GM12874 (cell line): ENCODE data around the gene ACIN1.

Experiments
- CTCF ChIP-seq: IDR thresholded peaks from 2 replicates; pipeline ENCODE4 v1.5.1; 2011; ENCODE audit warnings: low read depth, mild to moderate bottlenecking, control low read depth, low read length, moderate library complexity; ENCODE audit not compliant: insufficient read depth

ACIN1 gene

GRCh38 chr14:23122086-23122485 is 27.1 kb upstream of the ACIN1 start:
- no peak for TF ChIP-seq CTCF

GRCh38 chr14:23121361-23121771 is 26.4 kb upstream of the ACIN1 start:
- no peak for TF ChIP-seq CTCF

GRCh38 chr14:23120541-23121251 is 25.8 kb upstream of the ACIN1 start:
- TF ChIP-seq CTCF = peak; percentile 99

DNA sequence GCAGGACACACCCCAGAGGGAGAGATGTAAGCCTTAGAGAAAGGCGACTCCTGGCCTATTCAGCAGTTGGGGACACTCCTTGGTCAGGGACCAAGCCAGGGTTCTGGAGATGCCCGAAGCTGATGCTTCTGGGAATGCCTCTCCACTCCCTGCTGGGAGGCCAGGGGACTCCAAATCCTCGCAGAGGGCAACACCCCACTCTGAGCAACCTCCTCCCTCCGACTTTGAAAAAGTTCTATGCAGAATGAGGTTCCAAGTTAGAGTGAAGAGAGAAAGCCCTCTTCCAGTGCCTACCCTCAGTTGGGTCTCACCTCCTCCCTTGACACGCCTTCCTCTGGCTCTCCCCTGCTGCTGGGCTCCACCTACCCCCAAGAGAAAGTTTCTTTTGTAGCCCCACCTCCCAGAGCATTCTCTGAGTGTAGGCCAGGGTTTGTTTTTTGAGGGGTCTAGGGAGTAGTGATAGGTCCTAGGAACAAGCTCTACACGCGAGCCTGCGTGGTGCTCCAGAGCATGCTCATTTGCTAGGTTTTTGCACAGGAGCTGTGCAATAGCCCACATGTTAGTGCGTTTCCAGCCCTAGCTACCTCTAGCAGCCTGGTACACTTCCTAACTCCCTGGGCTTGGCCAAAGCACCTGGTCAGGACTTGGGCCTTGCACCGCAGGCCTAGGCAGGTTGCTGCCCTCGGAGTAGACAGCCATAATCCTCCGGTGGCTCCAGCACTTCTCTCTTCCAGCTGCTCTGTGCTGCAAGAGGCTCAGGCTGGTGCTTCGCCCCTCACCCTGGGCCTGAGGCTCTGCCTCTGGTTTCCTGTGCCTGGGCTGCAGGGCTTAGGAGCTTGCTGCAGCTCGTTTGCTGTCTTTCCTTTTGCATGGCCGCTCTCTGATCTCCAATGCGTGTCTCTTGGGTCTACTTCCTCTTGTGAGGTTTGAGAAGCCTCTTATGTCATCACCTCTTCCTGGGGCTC is 24.7 kb upstream of the ACIN1 start:
- TF ChIP-seq CTCF = no peak

DNA sequence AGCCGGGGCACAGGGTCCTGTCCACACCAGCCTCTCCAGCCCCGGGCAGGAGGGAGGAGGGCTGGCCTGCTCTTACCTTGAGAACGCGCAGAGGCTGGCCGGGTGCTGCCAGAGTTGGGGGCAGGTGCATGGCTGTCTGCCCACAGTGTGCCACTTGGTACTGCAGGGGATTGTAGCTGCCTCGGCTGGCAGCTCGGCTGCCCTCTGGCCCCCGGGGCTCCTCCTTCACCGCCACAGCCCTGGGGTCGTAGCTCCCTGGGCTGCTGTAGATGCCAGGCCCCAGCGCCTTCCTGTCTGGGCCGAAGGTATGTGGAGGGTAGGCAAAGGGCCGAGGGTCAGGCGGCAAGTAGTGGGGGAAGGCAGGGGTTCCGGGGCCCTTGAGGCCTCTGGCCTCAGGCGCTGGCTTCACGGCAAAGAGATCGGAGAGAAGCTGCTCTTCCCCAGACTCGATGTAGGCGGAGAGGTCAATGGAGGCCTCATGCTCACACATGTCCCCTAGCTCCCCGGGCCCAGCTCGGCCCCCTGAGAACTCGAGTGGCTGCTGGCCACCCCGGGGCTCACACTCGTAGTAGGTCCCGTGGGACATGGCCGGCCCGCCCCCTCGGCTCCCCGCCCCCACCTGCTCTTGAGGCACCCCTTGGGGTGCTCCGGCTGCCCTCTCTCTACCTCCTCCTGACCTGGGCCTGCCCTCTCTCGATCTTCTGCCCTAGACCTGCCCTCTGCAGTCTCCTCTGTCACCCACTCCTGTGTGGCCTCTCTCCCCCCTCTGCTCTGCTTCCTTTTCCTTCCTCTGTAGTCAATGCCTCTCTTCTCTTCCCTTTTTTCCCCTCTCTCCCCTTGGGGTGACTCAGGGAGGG is 23.8 kb upstream of the ACIN1 start, which contains the start of gene CEBPE:
Gene CEBPE (minus strand): TSS at position 750 of the 857 bp plus-strand sequence. CDS start 164 bp downstream, at position 586.
- no peak for TF ChIP-seq CTCF

- TF ChIP-seq CTCF = no peak
Measured at GRCh38 chr14:23117371-23118020, 22.6 kb upstream of the ACIN1 start.
